GM19395 (cell line): Measurements from ENCODE around the gene TMEM175.

Source experiments
- ATAC-seq: cut with Tn5 transposase; IDR thresholded peaks from one replicate; pipeline ENCODE4 v1.9.1; 2021; ENCODE audit warnings: mild to moderate bottlenecking, moderate library complexity; ENCODE audit not compliant: unreplicated experiment

Gene TMEM175

GRCh38 chr4:1001561-1002130 is 69.4 kb downstream of the TMEM175 start:
- no peak for ATAC-seq

GRCh38 chr4:1002131-1002630 is 69.9 kb downstream of the TMEM175 start:
- ATAC-seq, result no peak

DNA sequence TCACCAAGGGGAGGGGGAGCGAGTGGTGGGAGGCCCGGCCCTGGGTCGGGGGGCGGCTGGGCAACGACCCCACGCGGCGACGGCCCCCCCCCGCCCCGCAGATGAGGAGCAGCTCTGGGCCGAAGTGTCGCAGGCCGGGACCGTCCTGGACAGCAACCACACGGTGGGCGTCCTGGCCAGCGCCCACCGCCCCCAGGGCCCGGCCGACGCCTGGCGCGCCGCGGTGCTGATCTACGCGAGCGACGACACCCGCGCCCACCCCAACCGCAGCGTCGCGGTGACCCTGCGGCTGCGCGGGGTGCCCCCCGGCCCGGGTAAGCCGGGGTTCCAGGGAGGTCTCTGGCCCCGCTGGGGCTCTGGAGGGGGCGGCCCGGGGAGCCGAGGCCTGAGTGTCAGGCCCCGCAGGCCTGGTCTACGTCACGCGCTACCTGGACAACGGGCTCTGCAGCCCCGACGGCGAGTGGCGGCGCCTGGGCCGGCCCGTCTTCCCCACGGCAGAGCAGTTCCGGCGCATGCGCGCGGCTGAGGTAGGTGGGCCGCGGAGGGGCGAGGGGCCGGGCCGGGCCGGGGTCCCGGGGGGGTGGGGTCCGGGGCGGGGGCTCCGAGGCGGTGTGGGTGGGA is 70.5 kb downstream of the TMEM175 start:
- ATAC-seq, result no peak

GRCh38 chr4:1003271-1004070 is 71.2 kb downstream of the TMEM175 start:
- ATAC-seq, result no peak

DNA sequence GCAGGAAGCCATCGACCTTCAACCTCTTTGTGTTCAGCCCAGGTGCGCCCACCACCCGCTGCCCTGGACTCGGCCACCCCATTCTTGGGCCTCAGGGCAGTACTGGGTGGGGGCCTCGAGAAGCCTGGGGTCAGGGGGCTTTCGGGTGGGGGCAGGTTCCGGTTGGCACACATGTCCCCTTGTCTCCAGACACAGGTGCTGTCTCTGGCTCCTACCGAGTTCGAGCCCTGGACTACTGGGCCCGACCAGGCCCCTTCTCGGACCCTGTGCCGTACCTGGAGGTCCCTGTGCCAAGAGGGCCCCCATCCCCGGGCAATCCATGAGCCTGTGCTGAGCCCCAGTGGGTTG is 71.8 kb downstream of the TMEM175 start:
- no peak for ATAC-seq

DNA sequence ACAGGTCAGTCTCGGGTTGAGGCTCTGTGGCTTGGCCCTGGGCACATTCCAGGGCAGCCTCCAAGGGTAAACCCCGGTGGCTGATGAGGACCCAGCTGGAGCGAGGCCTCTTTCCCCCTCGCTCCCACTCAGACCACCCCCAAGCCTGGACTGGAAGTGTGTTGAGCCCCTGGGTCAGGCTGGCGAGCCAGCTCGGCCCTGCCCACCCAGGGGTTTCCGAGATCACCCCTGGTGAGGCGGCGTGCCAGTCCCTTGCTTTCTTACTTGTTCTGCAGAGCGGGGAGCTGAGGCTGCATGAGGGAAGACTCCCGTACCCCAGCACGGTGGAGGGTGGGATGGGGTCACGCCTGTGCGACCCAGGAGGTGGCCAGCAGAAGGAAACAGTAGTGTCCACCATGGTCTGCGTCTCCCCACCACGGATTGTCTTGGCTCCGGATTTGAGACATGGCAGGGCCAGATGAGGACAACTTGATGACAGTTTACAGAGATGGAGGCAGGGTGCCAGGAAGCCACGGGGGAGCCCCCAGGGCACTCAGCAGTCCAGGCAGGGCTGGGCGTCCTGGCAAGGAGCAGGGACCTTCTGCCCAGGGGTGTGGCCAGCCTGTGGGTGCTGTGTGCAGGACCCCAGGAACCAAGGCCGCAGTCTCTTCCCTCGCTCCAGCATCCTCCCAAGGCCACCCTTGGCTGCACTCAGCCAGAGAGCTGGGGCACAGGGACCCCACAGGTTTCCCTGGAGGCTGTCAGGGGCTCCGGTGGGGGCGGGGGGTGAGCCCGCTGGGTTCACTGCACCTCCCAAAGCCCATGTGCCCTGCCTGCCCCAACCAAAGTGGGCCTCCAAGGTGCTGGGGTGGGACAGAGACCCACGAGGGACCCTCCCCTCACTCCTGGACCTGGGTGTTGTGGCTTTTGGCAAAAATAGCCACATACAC is 72.6 kb downstream of the TMEM175 start:
- no peak for ATAC-seq

DNA sequence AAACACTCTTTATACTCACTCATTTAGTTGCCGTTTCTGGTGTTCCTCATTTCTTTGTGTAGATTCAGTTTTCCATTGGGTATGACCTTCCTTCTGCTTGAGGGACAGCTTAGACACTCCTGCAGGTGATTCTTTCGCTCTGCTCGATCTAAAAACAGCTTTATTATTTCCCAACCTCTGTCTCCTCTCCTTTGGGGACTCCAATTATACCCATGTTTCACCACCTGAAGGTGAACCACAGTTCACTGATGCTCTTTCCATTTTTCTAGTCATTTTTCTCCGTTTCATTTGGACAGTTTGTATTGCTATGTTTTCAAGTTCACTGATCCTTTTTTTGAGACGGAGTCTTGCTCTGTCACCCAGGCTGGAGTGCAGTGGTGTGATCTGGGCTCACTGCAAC is 74.6 kb downstream of the TMEM175 start:
- ATAC-seq, result no peak
